ENCODE measurements around the gene INHA. TPM values are rescaled to one million over a fixed set of nuclear protein-coding genes. Genes with fewer than 3 reads are reported as not detected.

Gene INHA
- total RNA-seq, 1 experiment from 2014 or later: 0.31 TPM

GRCh38 chr2:219624565-219624964 lies 52.5 kb downstream of the INHA start:
- no peak overlapping the region for H2BK12ac ChIP-seq (ENCODE audit: insufficient read length, low read depth, low read length)
- H4K5ac ChIP-seq (ENCODE audit: insufficient read length, low read depth, low read length): no peak overlapping the region
- DNase-seq: no peak
- no peaks in the 10 kb centered on the region; a peak in 1 of 5 replicates for H3K9me3 Mint-ChIP-seq
- H4K91ac ChIP-seq (ENCODE audit: insufficient read length, low read depth, low read length): no peak overlapping the region
- peaks cover 21% of the 10 kb centered on the region for H3K27me3 Mint-ChIP-seq (ENCODE audit: low read depth)
- no peak overlapping the region for H2BK120ac ChIP-seq (ENCODE audit: low read depth, low read length, poor library complexity, severe bottlenecking)
- no peak overlapping the region for H3T11ph ChIP-seq (ENCODE audit: low read length)
- H3K4me1 ChIP-seq (ENCODE audit: insufficient read depth, low read length): 0 out of 2 replicates have a peak, but pooled peaks cover 3% of the 10 kb centered on the region
- no peak overlapping the region for H2BK5ac ChIP-seq (ENCODE audit: insufficient read length, low read length)
- no peak overlapping the region for H3K18ac ChIP-seq (ENCODE audit: insufficient read length, low read depth, low read length)
- H4K20me1 ChIP-seq (ENCODE audit: control insufficient read depth, insufficient read depth, insufficient read length): no peaks in the 10 kb centered on the region
- H3K27me3 ChIP-seq (ENCODE audit: insufficient read depth, low read length): no peaks in the 10 kb centered on the region
- no peak for TF ChIP-seq CTCF (conservative IDR thresholded peaks at IDR 0.05)
- no peaks in the 10 kb centered on the region for H3K9me3 ChIP-seq (ENCODE audit: control insufficient read depth, low read depth, low read length)
- no peak overlapping the region for H2AFZ ChIP-seq (ENCODE audit: low read length)
- H3K9ac ChIP-seq (ENCODE audit: extremely low read depth, insufficient read length, low read length): no peak overlapping the region
- H3K4me1 Mint-ChIP-seq: peaks cover 6 to 16% of the 10 kb centered on the region in 2 experiments
- H3K27ac Mint-ChIP-seq: no peak overlapping the region
- no peak overlapping the region for H2AK5ac ChIP-seq (ENCODE audit: insufficient read length, low read length)
- H3K27ac ChIP-seq (ENCODE audit: insufficient read length, low read depth, low read length): no peak overlapping the region
- no peaks in the 10 kb centered on the region for H3K23me2 ChIP-seq (ENCODE audit: insufficient read length, low read depth, low read length, poor library complexity, severe bottlenecking)
- H2BK15ac ChIP-seq (ENCODE audit: low read depth, low read length): no peak overlapping the region
- no peaks in the 10 kb centered on the region for H3K79me2 ChIP-seq (ENCODE audit: insufficient read depth, low read length)
- H3K56ac ChIP-seq (ENCODE audit: insufficient read length, low read depth, low read length): no peak overlapping the region
- no peak overlapping the region for H4K8ac ChIP-seq (replicated peaks; ENCODE audit: insufficient read length, low read depth, low read length)
- no peak overlapping the region for H3K4me2 ChIP-seq (ENCODE audit: insufficient read depth, insufficient read length, low read length)
- H3K4ac ChIP-seq (ENCODE audit: low read depth, low read length): no peak overlapping the region
- H2BK20ac ChIP-seq (ENCODE audit: low read depth, low read length, poor library complexity, severe bottlenecking): no peak overlapping the region
- no peaks in the 10 kb centered on the region for H3K79me1 ChIP-seq (ENCODE audit: insufficient read depth, low read depth, low read length, poor library complexity, severe bottlenecking)
- H3K14ac ChIP-seq (ENCODE audit: insufficient read depth, low read length): no peak overlapping the region
- WGBS (ENCODE audit: extremely low coverage, insufficient read length, low lambda C conversion rate): no CpG with 5 or more reads among the region's 6 CpGs
- no peak overlapping the region for H3K23ac ChIP-seq (ENCODE audit: insufficient read length, low read depth, low read length)
- H3K36me3 Mint-ChIP-seq (ENCODE audit: insufficient read depth in 1 of 3, low read depth in 3 of 3): no peaks in the 10 kb centered on the region; a peak in 1 of 7 replicates
- H3K4me3 Mint-ChIP-seq: no peak overlapping the region
